Neutrophil (primary cell): ENCODE data around the gene PANK4.

ENCODE experiments used
- H3K27ac ChIP-seq: fragments of 200-600 bp; sonication (generic); 2 replicates; pipeline ENCODE4 v1.5.1; 2016; ENCODE audit warnings: mild to moderate bottlenecking, moderate library complexity
- H3K27me3 ChIP-seq: fragments of 200-600 bp; sonication (generic); 2 replicates; pipeline ENCODE4 v1.6.0; 2016; ENCODE audit warnings: mild to moderate bottlenecking
- H3K36me3 ChIP-seq: fragments of 200-600 bp; sonication (generic); 2 replicates; pipeline ENCODE4 v1.5.1; 2017
- H3K4me1 ChIP-seq, 2 experiments: fragments of 200-600 bp in 1 of 2; sonication (generic) in 1 of 2; 1 replicate in 1 of 2; 2 replicates in 1 of 2; pipeline versions ENCODE4 v1.5.1 to v1.6.1; 2013 to 2016; ENCODE audit warnings: low read depth in 1 of 2, low read length in 1 of 2, mild to moderate bottlenecking in 1 of 2, moderate library complexity in 1 of 2; ENCODE audit not compliant: control insufficient read depth in 1 of 2, insufficient read depth in 1 of 2
- H3K4me3 ChIP-seq, 2 experiments: fragments of 200-600 bp in 1 of 2; sonication (generic) in 1 of 2; 1 replicate in 1 of 2; 2 replicates in 1 of 2; pipeline ENCODE4 v1.5.1; 2013 to 2016; ENCODE audit warnings: low read depth in 1 of 2, low read length in 1 of 2, mild to moderate bottlenecking in 1 of 2, moderate library complexity in 1 of 2
- H3K9me3 ChIP-seq: fragments of 200-600 bp; sonication (generic); 2 replicates; pipeline ENCODE4 v1.5.1; 2016
- TF ChIP-seq, protein P1 (sequence below): fragments of 200-600 bp; sonication (generic); IDR thresholded peaks from 2 replicates; pipeline ENCODE4 v1.5.1; 2016; ENCODE audit warnings: antibody characterized with exemption

Gene PANK4

DNA sequence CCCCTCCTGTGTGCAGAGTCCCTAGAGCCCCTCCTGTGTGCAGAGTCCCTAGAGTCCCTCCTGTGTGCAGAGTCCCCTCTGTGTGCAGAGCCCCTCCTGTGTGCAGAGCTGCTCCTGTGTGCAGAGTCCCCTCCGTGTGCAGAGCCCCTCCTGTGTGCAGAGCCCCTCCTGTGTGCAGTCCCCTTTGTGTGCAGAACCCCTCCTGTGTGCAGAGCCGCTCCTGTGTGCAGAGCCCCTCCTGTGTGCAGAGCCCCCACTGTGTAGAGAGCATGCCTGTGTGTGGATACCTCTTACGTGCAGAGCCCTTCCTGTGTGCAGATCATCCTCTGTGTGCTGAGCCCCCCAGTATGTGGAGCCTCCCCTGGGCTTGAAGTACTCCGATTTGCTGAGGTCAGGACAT lies 12.0 kb upstream of the PANK4 start:
- no peaks in the 10 kb centered on the region for H3K4me1 ChIP-seq
- no peaks in the 10 kb centered on the region for H3K9me3 ChIP-seq
- peaks cover 99% of the 10 kb centered on the region for H3K27me3 ChIP-seq
- H3K4me3 ChIP-seq: no peak overlapping the region
- H3K36me3 ChIP-seq: no peaks in the 10 kb centered on the region
- no peak overlapping the region for H3K27ac ChIP-seq
- TF ChIP-seq, protein P1, sequence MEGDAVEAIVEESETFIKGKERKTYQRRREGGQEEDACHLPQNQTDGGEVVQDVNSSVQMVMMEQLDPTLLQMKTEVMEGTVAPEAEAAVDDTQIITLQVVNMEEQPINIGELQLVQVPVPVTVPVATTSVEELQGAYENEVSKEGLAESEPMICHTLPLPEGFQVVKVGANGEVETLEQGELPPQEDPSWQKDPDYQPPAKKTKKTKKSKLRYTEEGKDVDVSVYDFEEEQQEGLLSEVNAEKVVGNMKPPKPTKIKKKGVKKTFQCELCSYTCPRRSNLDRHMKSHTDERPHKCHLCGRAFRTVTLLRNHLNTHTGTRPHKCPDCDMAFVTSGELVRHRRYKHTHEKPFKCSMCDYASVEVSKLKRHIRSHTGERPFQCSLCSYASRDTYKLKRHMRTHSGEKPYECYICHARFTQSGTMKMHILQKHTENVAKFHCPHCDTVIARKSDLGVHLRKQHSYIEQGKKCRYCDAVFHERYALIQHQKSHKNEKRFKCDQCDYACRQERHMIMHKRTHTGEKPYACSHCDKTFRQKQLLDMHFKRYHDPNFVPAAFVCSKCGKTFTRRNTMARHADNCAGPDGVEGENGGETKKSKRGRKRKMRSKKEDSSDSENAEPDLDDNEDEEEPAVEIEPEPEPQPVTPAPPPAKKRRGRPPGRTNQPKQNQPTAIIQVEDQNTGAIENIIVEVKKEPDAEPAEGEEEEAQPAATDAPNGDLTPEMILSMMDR: no peak

DNA sequence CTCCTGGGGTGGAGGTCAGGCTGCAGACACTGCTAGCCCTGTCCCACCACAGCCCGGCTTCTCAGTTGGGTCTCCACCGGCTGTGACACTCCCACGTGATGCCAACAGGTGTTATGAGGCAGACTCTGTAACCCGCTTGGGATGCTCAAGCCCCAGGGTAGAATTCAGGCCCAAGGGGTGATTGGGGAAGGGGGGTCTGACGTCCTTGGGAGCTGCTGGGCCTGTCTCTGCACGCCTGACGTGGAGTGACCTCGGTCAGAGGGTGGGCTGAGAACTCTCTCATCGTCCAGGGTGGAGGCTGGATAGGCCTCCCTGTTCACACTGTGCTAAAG lies 11.4 kb upstream of the PANK4 start:
- H3K27ac ChIP-seq: no peak overlapping the region
- no peak overlapping the region for H3K4me3 ChIP-seq
- H3K36me3 ChIP-seq: no peaks in the 10 kb centered on the region
- H3K4me1 ChIP-seq: no peaks in the 10 kb centered on the region
- H3K9me3 ChIP-seq: no peaks in the 10 kb centered on the region
- H3K27me3 ChIP-seq: peaks cover 99% of the 10 kb centered on the region
- TF ChIP-seq, protein P1: no peak

DNA sequence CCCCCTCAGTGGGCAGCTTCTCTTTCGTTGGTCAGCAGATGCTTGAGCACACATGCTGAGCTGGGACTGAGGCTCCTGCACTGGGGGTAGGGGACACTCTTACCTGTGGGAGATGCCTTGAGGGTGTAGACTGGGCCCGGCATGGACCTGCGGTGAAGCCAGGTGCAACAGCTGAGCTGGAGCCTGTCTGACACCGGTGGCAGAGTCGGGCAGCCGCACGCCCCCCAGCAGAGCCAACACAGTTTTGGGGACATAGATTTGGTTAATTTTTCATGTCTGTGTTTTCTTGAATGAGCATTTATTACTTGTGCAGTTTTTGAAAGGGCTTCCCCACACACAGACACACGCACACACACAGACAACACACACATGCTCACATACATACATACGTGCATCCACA lies 9.6 kb upstream of the PANK4 start:
- TF ChIP-seq, protein P1: no peak
- peaks cover 99% of the 10 kb centered on the region for H3K27me3 ChIP-seq
- H3K27ac ChIP-seq: no peak overlapping the region
- no peaks in the 10 kb centered on the region for H3K4me1 ChIP-seq
- H3K4me3 ChIP-seq: no peak overlapping the region
- H3K36me3 ChIP-seq: no peaks in the 10 kb centered on the region
- H3K9me3 ChIP-seq: no peaks in the 10 kb centered on the region

DNA sequence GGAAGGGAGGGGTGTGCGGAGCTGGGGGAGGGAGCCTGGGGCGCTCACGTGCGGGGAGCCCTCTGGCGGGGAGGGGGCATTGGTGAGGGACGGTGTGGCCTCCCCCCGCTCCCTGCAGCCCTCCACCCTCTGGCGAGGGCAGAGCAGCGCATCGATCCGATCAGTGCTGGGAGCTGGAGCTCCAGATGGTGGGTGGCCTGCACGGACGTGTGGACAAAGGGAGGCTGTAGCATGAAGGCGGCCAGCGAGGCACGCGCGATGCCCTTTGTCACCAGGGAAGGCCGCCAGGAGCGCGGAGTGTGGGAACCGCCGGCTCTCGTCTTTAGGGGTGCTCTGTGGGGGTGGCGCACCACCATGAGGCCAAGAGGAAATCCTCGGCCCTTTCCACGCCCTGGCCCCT lies 9.1 kb upstream of the PANK4 start:
- Histone ChIP-seq H3K9me3 (no peaks in the 10 kb centered on the region), H3K36me3 (no peaks in the 10 kb centered on the region), H3K27ac (no peak overlapping the region), H3K4me1 (peaks cover 0 to under 1% of the 10 kb centered on the region in 2 experiments), H3K27me3 (peaks cover 99% of the 10 kb centered on the region), H3K4me3 (no peak overlapping the region)
- TF ChIP-seq, protein P1: no peak

DNA sequence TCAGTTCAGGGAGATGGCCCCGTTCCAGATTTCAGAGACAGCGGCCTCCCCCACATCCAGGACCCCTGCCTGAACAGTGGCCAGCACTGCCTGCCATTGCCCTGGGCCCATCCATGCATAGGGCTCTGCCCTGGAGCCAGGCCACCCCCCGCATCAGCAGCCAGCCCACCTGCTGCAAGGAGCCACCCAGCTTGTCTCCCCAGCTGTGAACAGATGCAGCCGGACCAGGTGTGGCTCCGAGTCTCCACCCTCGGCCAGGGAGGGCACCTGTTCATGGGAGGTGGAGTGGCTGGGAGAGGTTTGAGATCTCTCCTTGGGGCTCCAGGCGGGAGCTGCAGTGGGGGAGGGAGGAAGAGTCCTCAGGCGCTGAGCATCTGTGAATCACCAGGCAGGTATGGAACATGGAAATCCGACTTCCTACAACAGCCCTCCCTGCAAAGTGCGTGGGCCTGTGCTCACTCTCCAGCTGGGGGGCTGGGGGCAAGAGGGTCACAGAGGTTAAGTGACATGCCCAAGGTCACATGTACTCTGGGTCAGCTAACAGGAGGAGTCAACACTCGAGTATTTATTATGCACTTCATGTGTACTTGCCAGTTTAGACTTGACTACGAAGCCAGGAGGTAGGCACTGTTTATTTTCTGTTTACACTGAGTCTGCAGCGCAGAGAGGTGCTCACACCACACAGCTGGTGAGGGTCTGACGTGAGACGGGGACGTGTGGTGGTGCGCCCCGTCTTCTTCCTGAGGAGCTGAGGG lies 8.5 kb upstream of the PANK4 start:
- peaks cover 99% of the 10 kb centered on the region for H3K27me3 ChIP-seq
- peaks cover 0 to 7% of the 10 kb centered on the region in 2 experiments for H3K4me1 ChIP-seq
- H3K4me3 ChIP-seq: no peak overlapping the region
- H3K27ac ChIP-seq: no peak overlapping the region
- no peaks in the 10 kb centered on the region for H3K9me3 ChIP-seq
- no peaks in the 10 kb centered on the region for H3K36me3 ChIP-seq
- TF ChIP-seq, protein P1: no peak
